OCI-LY3 (cell line): ENCODE measurements around the gene TBC1D7.

ENCODE experiments used
- EZH2phosphoT487 ChIP-seq: fragments of 200-600 bp; shearing (Covaris generic); IDR thresholded peaks from 2 replicates; pipeline ENCODE4 v1.6.1; 2018; ENCODE audit warnings: antibody characterized with exemption, mixed run types, low read depth
- TF ChIP-seq, protein P1 (sequence below): fragments of 200-600, 300-600 bp; sonication (generic); IDR thresholded peaks from 2 replicates; pipeline ENCODE4 v1.5.1; 2014; ENCODE audit warnings: antibody characterized with exemption, low read length, low read depth

- TF ChIP-seq, protein P1, sequence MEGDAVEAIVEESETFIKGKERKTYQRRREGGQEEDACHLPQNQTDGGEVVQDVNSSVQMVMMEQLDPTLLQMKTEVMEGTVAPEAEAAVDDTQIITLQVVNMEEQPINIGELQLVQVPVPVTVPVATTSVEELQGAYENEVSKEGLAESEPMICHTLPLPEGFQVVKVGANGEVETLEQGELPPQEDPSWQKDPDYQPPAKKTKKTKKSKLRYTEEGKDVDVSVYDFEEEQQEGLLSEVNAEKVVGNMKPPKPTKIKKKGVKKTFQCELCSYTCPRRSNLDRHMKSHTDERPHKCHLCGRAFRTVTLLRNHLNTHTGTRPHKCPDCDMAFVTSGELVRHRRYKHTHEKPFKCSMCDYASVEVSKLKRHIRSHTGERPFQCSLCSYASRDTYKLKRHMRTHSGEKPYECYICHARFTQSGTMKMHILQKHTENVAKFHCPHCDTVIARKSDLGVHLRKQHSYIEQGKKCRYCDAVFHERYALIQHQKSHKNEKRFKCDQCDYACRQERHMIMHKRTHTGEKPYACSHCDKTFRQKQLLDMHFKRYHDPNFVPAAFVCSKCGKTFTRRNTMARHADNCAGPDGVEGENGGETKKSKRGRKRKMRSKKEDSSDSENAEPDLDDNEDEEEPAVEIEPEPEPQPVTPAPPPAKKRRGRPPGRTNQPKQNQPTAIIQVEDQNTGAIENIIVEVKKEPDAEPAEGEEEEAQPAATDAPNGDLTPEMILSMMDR: no peak
- TF ChIP-seq EZH2phosphoT487: no peak
Measured at GRCh38 chr6:13260101-13260598, 68.2 kb downstream of the TBC1D7 start.
